ENCODE data around the gene PTP4A2.
"Not testable (repeated sequence)": the region's sequence is repeated elsewhere in the genome, so short reads cannot be mapped to it uniquely, and the experiment has no call there.

The PTP4A2 gene

DNA sequence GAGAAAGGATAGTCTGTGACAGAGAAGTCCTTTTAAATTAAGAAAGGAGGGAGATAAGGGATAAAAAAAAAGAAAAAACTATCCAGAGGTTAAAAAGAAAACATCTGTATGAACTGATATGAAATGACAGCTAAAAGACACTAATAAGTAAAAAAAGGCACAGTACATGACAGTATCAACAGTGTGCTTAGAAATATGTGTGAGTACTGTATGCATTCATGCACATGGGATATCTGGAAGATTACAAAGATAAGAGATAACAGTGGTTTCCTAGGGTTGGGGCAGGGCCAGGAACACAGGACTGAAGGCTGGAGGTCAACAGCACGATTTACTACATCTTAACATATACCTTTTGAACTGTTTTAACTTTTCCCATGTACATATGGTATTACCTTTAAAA lies 13.3 kb downstream of the PTP4A2 start:
- no peak for DNase-seq (ENCODE audit: low read depth)

- DNase-seq (ENCODE audit: low read depth) = no peak
These were observed 14.2 kb downstream of the PTP4A2 start for GRCh38 chr1:31923901-31924535.

GRCh38 chr1:31920956-31921355 lies 17.2 kb downstream of the PTP4A2 start:
- DNase-seq (ENCODE audit: low read depth) = no peak

DNA sequence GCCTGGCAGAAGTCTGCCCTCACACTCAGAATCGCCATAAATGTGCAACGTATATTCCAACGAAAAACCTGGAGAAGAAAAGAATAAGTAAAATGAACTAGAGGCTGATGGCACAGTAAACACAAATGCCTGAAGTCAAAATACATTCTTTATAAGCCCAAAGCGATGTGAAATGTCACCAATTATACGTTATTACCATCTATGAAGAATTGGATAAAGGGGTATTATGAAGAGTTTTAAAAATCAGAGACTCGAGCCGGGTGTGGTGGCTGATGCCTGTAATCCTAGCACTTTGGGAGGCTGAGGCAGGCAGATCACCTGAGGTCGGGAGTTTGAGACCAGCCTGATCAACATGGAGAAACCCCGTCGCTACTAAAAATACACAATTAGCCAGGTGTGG lies 18.6 kb downstream of the PTP4A2 start:
- DNase-seq (ENCODE audit: low read depth) = no peak

DNA sequence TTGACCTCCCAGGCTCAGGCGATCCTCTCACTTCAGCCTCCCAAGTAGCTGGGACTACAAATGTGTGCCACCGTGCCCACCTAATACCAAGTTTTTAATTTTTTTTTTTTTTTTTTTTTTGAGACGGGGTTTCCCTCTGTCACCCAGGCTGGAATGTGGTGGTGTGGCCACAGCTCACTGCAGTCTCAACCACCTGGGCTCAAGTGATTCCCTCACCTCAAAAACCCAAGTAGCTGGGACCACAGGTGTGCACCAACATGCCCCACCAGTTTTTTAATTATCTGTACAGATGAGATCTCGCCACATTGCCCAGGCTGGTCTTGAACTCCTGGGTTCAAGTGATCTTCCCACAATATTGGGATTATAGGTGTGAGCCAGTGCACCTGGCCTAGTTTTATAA lies 22.7 kb downstream of the PTP4A2 start:
- DNase-seq (ENCODE audit: low read depth) = no peak

GRCh38 chr1:31913968-31914367 lies 24.2 kb downstream of the PTP4A2 start:
- DNase-seq (ENCODE audit: low read depth) = no peak

GRCh38 chr1:31912839-31913239 lies 25.3 kb downstream of the PTP4A2 start:
- no peak for DNase-seq (ENCODE audit: low read depth)

DNA sequence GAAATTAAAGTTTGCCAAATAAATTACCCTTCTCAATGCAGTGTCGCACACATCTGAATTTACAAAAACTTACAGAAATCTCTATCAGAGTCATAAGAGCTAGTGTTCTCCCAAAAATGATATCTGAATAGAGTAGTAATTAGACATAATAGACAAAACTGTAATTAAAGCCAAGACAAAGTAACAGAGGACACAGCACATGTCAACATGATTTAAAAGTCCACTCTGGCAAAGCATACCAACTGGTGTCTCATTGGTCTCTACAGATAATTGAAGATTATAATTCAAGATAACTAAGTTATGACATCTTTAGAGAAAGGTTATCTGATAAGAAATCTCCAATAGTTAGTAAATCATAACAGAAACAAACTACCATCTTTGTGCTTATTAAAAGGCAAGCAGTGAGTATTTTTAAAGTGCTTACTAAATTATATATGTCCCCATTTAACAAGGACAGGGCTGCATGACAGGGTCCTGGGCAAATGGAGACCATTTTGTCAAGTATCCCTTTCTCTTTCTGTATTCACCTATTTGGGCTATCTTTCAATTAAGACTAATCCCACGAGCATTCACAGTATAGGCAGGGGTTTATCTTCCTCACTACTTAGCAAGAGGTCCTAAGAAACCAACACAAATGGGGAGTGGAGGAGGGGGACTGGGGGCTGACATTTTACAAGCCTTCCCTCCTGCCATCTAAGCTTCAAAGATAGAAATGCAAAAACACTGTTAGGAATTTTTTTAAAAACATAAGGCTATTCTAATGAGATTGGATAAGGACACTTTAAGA lies 26.0 kb downstream of the PTP4A2 start:
- no peak for DNase-seq (ENCODE audit: low read depth)

- no peak for DNase-seq (ENCODE audit: low read depth)
These were observed 27.2 kb downstream of the PTP4A2 start for GRCh38 chr1:31910933-31911332.

DNA sequence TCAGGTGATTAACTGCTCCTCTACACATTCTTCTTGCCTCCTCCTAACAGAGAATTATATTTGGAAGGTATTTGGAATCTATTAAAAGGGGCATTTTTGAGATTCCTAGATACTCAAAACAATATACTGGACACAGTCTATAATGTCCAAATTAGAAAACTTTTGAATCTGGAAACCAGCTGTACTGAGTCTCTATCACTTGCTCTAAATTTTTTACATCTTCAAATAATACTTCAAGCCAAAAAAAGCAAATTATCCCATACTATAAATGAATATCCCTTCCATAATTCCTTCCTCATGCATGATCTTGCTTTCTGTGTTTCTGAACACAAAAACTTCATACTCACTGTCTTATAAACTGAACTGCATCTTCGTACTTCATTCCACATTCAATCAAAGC lies 28.5 kb downstream of the PTP4A2 start:
- no peak for DNase-seq (ENCODE audit: low read depth)

GRCh38 chr1:31906557-31906956 lies 31.6 kb downstream of the PTP4A2 start:
- DNase-seq (ENCODE audit: low read depth) = no peak

GRCh38 chr1:31905681-31906080 lies 32.5 kb downstream of the PTP4A2 start:
- DNase-seq (ENCODE audit: low read depth) = no peak

GRCh38 chr1:31905093-31905509 lies 33.1 kb downstream of the PTP4A2 start:
- no peak for DNase-seq (ENCODE audit: low read depth)

DNA sequence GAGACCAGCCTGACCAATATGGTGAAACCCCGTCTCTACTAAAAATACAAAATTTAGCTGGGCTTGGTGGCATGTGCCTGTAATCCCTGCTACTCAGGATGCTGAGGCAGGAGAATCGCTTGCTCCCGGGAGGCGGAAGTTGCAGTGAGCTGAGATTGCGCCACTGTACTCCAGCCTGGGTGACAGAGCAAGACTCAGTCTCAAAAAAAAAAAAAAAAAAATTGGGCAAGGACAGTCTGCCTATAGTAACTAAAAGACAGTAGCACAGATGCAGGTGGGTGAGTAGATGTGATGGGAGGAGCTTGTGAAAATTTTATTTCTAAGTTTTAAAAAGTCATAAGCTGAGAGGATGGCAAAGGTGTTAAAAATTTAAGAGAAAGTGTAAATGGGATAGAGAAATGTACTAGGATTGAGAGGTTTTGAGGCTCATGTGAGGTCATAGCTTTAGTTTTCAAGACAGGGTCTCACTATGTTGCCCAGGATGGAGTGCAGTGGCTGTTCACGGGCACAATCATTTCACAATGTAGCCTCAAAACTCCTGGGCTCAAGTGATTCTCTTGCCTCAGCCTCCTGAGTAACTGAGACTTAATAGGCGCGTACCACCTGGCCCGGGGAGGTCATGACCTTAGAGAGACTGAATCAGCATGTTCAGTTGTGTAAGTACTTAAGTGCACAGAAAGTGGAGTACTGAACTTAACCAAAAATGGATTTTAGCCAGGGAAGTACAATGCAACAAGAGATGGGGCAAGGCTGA lies 33.7 kb downstream of the PTP4A2 start:
- peak; percentile 24 for DNase-seq (ENCODE audit: low read depth)

DNA sequence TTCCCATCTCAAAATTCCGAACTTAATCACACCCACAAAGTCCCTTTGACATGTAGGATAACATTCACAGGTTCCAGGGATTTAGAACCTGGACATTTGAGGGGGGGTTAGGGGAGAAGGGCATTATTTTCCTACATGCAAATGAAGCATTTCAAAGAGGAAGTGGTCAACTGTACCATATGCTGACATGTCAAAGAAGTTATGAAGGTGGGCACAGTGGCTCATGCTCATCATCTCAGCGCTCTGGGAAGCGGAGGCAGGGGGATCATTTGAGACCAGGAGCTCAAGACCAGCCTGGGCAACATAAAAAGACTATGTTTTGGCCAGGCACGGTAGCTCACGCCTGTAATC lies 35.7 kb downstream of the PTP4A2 start:
- DNase-seq (ENCODE audit: low read depth) = no peak

DNA sequence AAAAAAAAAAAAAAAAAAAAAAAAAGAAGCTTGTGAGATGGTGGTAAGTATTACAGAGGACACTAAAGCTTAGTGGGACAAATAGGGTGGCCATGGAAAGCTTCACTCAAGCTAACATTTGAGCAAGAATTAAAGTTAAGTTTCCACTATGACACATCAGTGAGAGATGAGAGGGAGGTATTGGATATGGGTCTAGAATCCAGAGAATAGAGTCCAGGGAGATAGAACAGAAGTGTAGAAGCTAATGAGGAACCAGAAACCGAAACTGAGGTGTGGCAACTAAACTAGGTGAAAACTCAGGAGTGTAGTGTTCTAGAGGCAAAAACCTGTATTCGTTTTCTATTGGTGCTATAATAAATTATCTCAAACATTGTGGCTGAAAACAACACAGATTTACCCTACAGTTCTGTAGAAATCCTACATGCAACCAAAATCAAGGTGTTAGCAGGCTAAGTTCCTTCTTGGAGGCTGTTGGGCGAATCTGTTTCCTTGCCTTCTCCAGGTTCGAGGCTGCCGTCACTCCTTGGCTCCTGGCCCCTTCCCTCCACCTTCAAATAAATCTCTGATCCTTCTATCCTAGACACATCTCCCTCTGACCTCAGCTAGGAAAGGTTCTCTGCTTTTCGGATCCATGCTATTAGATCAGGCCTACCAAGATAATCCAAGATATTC lies 36.2 kb downstream of the PTP4A2 start:
- no peak for DNase-seq (ENCODE audit: low read depth)

DNA sequence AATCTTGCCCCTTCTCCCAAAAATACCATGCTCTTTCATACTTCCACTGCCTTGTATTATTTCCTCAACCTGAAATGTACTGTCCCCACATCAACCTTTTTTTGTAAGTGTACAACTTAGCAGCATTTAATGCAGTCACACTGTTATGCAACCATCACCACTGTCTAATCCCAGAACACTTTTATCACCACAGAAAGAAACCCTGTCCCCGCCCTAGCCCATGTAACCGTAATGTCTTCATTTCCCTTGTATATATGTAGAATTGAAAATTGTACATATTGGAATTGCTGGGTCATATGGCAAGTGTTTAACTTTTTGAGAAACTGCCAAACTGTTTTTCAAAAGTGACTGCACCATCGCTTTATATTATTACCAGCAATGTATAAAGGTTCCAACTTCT lies 37.4 kb downstream of the PTP4A2 start:
- no peak for DNase-seq (ENCODE audit: low read depth)

GRCh38 chr1:31897526-31898100 lies 40.6 kb downstream of the PTP4A2 start:
- no peak for DNase-seq (ENCODE audit: low read depth)

DNA sequence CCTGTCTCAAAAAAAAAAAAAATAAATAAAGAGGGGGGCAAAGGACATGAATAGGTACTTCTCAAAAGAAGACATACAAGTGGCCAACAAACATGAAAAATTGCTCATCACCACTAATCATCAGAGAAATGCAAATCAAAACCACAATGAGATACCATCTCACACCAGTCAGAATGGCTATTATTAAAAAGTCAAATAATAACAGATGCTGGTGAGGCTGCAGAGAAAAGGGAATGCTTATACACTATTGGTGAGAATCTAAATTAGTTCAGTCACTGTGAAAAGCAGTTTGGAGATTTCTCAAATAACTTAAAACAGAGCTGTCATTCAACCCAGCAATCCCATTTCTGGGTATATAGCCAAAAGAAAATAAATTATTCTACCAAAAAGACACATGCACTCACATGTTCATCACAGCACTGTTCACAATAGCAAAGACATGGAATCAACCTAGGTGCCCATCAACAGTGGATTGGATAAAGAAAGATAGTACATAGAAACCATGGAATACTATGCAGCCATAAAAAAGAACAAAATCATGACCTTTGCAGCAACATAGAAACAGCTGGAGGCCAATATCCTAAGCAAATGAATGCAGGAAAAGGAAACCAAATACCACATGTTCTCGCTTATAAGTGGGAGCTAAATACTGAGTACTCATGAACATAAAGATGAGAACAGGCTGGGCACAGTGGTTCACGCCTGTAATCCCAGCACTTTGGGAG lies 42.5 kb downstream of the PTP4A2 start:
- DNase-seq (ENCODE audit: low read depth) = not testable (repeated sequence)

GRCh38 chr1:31891280-31891679 lies 46.9 kb downstream of the PTP4A2 start:
- peak; percentile 45 for DNase-seq (ENCODE audit: low read depth)

- DNase-seq (ENCODE audit: low read depth) = no peak
These were observed 49.9 kb downstream of the PTP4A2 start for GRCh38 chr1:31888291-31888690.

- no peak for DNase-seq (ENCODE audit: low read depth)
These were observed 51.3 kb downstream of the PTP4A2 start for GRCh38 chr1:31886866-31887265.
